ENCODE results near the gene HMG20A.

The HMG20A gene

DNA sequence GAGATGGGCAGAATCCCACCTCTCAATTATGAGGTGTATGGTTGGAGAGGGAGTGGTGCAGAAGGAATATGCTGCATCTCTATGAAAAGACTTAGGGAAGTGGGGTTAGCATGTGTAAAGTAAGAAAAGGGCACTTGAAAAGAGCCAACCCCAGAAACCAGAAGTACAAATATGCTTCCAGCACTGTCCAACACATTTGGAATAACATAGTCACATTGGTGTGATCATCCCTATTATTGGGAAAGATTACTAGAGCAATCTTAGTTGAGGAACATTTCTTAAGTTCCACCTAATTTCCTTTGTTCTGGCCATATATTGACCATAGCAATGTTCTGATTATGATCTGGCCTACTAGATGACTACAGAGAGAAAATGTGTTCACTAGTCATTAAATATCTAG lies 34.3 kb downstream of the HMG20A start:
- Histone ChIP-seq H3K27ac (no peak overlapping the region), H3K36me3 (ENCODE audit: control insufficient read depth, insufficient read depth, low read length) (no peaks in the 10 kb centered on the region), H3K4me1 (no peaks in the 10 kb centered on the region), H3K4me2 (ENCODE audit: low read length) (no peak overlapping the region), H3K79me2 (no peaks in the 10 kb centered on the region), H3K9me3 (ENCODE audit: control insufficient read depth, low read length) (no peaks in the 10 kb centered on the region), H3K27me3 (ENCODE audit: control insufficient read depth, insufficient read depth, low read length) (no peaks in the 10 kb centered on the region), H3K4me3 (ENCODE audit: low read depth, low read length) (no peak overlapping the region), H2AFZ (no peak overlapping the region), H3K9ac (no peak overlapping the region)
- TF ChIP-seq, protein P1, sequence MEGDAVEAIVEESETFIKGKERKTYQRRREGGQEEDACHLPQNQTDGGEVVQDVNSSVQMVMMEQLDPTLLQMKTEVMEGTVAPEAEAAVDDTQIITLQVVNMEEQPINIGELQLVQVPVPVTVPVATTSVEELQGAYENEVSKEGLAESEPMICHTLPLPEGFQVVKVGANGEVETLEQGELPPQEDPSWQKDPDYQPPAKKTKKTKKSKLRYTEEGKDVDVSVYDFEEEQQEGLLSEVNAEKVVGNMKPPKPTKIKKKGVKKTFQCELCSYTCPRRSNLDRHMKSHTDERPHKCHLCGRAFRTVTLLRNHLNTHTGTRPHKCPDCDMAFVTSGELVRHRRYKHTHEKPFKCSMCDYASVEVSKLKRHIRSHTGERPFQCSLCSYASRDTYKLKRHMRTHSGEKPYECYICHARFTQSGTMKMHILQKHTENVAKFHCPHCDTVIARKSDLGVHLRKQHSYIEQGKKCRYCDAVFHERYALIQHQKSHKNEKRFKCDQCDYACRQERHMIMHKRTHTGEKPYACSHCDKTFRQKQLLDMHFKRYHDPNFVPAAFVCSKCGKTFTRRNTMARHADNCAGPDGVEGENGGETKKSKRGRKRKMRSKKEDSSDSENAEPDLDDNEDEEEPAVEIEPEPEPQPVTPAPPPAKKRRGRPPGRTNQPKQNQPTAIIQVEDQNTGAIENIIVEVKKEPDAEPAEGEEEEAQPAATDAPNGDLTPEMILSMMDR (IDR thresholded peaks at IDR 0.05), result no peak

DNA sequence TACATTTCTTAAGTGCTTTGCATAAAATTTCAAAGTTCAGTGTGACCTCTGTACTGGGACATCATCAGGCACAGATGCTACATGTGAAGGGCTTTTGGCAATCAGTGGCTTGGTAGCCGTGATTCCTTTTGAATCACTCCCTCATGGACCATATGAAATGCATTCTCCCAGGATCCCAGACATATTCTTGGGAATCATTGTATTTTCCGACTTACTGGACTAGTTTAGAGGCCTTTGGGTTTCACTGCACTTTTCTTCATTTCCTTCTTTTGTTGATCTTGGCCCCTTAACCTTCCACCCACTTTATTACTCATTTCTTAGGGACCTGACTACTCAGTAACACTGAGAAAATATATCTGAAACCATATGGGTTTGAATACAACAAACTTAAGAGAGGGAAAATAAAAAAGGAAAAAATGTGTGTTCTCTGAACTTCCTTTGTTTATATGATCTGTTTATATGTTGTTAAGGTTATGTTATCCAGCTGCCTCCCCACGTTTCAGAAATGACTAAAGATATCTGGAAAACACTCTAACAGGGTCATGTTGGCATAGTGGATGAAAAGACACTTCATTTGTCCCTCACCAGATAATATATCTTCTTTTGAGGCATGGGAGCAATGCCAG lies 35.1 kb downstream of the HMG20A start:
- H3K4me3 ChIP-seq (ENCODE audit: low read depth, low read length), result no peak overlapping the region
- no peak overlapping the region for H3K9ac ChIP-seq
- H3K27me3 ChIP-seq (ENCODE audit: control insufficient read depth, insufficient read depth, low read length), result no peaks in the 10 kb centered on the region
- H3K4me1 ChIP-seq, result no peaks in the 10 kb centered on the region
- no peaks in the 10 kb centered on the region for H3K79me2 ChIP-seq
- TF ChIP-seq, protein P1 (IDR thresholded peaks at IDR 0.05), result no peak
- no peak overlapping the region for H2AFZ ChIP-seq
- H3K27ac ChIP-seq, result no peak overlapping the region
- H3K4me2 ChIP-seq (ENCODE audit: low read length), result no peak overlapping the region
- no peaks in the 10 kb centered on the region for H3K9me3 ChIP-seq (ENCODE audit: control insufficient read depth, low read length)
- no peaks in the 10 kb centered on the region for H3K36me3 ChIP-seq (ENCODE audit: control insufficient read depth, insufficient read depth, low read length)

DNA sequence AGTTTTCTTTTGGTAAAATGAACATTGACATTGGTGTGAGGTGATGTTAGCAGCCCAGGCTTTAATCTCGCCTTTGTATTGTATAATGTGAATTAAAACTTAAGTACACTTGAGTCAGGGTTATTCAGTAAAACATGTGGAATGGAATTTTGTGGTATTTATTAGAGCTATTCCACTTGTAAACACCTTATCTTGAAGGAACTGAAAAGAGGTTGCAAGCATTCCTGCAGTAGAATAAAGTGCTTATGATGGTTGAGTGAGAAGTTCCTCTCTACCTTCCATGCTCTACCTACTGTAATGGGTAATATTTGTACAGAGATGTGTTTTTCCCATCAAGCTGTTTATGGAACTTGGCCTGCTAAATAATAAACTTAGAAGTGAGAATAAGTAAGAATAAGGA lies 36.1 kb downstream of the HMG20A start:
- Histone ChIP-seq H3K79me2 (no peaks in the 10 kb centered on the region), H2AFZ (no peak overlapping the region), H3K27me3 (ENCODE audit: control insufficient read depth, insufficient read depth, low read length) (no peaks in the 10 kb centered on the region), H3K4me3 (ENCODE audit: low read depth, low read length) (no peak overlapping the region), H3K4me1 (no peaks in the 10 kb centered on the region), H3K36me3 (ENCODE audit: control insufficient read depth, insufficient read depth, low read length) (no peaks in the 10 kb centered on the region), H3K9me3 (ENCODE audit: control insufficient read depth, low read length) (no peaks in the 10 kb centered on the region), H3K27ac (no peak overlapping the region), H3K4me2 (ENCODE audit: low read length) (no peak overlapping the region), H3K9ac (no peak overlapping the region)
- TF ChIP-seq, protein P1 (IDR thresholded peaks at IDR 0.05), result no peak

DNA sequence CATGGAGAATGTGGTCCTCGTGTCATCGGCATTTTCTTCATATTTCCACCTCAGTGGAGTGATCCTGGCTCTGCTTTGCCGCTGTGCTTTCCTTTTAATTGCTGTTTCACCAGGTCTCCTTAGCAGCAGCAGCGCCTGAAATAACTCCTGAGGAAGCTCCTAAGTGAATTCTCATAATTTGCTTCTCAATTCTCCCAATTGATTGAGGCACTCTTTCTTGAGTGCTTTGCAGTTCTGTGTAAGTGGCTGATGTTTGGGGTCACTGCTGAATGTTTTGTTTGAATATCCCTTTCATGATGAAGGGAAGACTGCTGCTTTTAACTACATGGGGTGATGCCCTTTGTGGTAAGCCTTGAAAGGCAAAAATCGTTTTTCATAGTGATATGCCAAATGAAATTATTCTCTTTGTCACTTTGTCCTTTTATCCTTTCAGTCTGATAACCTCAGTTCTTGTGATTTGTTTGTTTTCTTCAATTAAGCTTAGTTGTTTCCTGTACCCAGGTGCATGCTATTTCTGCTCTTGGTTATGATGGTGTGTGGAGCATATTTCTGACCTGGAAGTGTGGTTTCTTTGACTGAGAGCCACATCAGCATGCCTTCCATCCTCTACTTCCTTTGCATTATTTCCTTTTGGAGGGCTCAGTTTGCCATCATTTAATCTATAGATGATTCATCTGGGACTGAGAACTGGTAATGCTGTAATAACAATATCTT lies 36.7 kb downstream of the HMG20A start:
- TF ChIP-seq, protein P1 (IDR thresholded peaks at IDR 0.05), result no peak
- H3K4me2 ChIP-seq (ENCODE audit: low read length), result no peak overlapping the region
- no peak overlapping the region for H3K27ac ChIP-seq
- no peak overlapping the region for H2AFZ ChIP-seq
- H3K27me3 ChIP-seq (ENCODE audit: control insufficient read depth, insufficient read depth, low read length), result no peaks in the 10 kb centered on the region
- no peaks in the 10 kb centered on the region for H3K36me3 ChIP-seq (ENCODE audit: control insufficient read depth, insufficient read depth, low read length)
- no peaks in the 10 kb centered on the region for H3K9me3 ChIP-seq (ENCODE audit: control insufficient read depth, low read length)
- H3K79me2 ChIP-seq, result no peaks in the 10 kb centered on the region
- no peaks in the 10 kb centered on the region for H3K4me1 ChIP-seq
- no peak overlapping the region for H3K4me3 ChIP-seq (ENCODE audit: low read depth, low read length)
- no peak overlapping the region for H3K9ac ChIP-seq

DNA sequence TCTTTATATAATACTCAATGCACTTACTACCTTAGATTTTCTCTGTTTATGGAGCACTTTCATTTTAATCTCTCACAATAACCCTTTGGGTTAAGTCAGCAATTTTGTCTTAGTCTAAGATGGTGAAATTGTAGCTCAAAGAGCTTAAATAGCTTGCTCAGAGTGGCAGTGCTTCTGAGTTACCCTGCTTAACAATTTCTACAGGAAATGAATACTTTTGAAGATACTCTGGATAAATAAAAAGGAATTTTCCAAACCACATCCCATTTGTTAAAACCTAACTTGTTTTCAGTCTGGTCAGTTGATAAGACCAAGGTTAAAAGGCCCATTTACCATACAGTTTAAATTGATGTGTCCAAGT lies 37.2 kb downstream of the HMG20A start:
- Histone ChIP-seq H3K27ac (no peak overlapping the region), H3K9ac (no peak overlapping the region), H3K4me3 (ENCODE audit: low read depth, low read length) (no peak overlapping the region), H3K4me2 (ENCODE audit: low read length) (no peak overlapping the region), H3K9me3 (ENCODE audit: control insufficient read depth, low read length) (no peaks in the 10 kb centered on the region), H2AFZ (no peak overlapping the region), H3K79me2 (no peaks in the 10 kb centered on the region), H3K27me3 (ENCODE audit: control insufficient read depth, insufficient read depth, low read length) (no peaks in the 10 kb centered on the region), H3K4me1 (no peaks in the 10 kb centered on the region), H3K36me3 (ENCODE audit: control insufficient read depth, insufficient read depth, low read length) (no peaks in the 10 kb centered on the region)
- TF ChIP-seq, protein P1 (IDR thresholded peaks at IDR 0.05), result no peak
